GM06990 (cell line): ENCODE data around the gene RNF19B.

Source experiments
- DNase-seq: peaks from one replicate; pipeline ENCODE4 v3.0.0-alpha.2; 2011; ENCODE audit not compliant: insufficient read length; ENCODE audit errors: extremely low read depth
- H3K27me3 ChIP-seq: replicated peaks from 2 replicates; pipeline ENCODE4 v1.6.0; 2011; ENCODE audit warnings: low read length; ENCODE audit not compliant: control insufficient read depth, insufficient read depth
- H3K36me3 ChIP-seq: 2 replicates; pipeline ENCODE4 v1.5.1; 2011; ENCODE audit warnings: low read length; ENCODE audit not compliant: control insufficient read depth, insufficient read depth
- H3K4me3 ChIP-seq: replicated peaks from 2 replicates; pipeline ENCODE4 v1.5.1; 2011; ENCODE audit warnings: low read depth, mild to moderate bottlenecking, control low read depth, low read length
- CTCF ChIP-seq: IDR thresholded peaks from 2 replicates; pipeline ENCODE4 v1.5.1; 2011; ENCODE audit warnings: low read length, control low read depth, mild to moderate bottlenecking, inconsistent platforms; ENCODE audit not compliant: insufficient read depth, poor library complexity, severe bottlenecking

The RNF19B gene

GRCh38 chr1:33008051-33008914, 43.7 kb upstream of the RNF19B start:
- H3K36me3 ChIP-seq: peaks cover 29% of the 10 kb centered on the region
- H3K4me3 ChIP-seq: no peak overlapping the region
- H3K27me3 ChIP-seq: no peaks in the 10 kb centered on the region
- no peak for DNase-seq
- TF ChIP-seq CTCF: no peak

GRCh38 chr1:33007190-33008050, 42.8 kb upstream of the RNF19B start:
- no peak overlapping the region for H3K4me3 ChIP-seq
- peak; percentile 7 for TF ChIP-seq CTCF
- DNase-seq: no peak
- peaks cover 27% of the 10 kb centered on the region for H3K36me3 ChIP-seq
- no peaks in the 10 kb centered on the region for H3K27me3 ChIP-seq

- DNase-seq: no peak
- H3K36me3 ChIP-seq: peaks cover 17% of the 10 kb centered on the region
- no peaks in the 10 kb centered on the region for H3K27me3 ChIP-seq
- TF ChIP-seq CTCF: no peak
- H3K4me3 ChIP-seq: no peak overlapping the region
Measured at GRCh38 chr1:33005838-33006421, 41.3 kb upstream of the RNF19B start.

GRCh38 chr1:33005117-33005837, 40.7 kb upstream of the RNF19B start:
- TF ChIP-seq CTCF: no peak
- peaks cover 16% of the 10 kb centered on the region for H3K36me3 ChIP-seq
- DNase-seq: no peak

GRCh38 chr1:33004613-33005012, 40.0 kb upstream of the RNF19B start:
- Histone ChIP-seq H3K4me3 (no peak overlapping the region), H3K27me3 (no peaks in the 10 kb centered on the region), H3K36me3 (peaks cover 16% of the 10 kb centered on the region)
- no peak for TF ChIP-seq CTCF
- no peak for DNase-seq

More at GRCh38 chr1:33005117-33005837, 40.7 kb upstream of the RNF19B start:
- Histone ChIP-seq H3K27me3 (no peaks in the 10 kb centered on the region), H3K4me3 (no peak overlapping the region)
